Stomach (tissue), 4 donors: ENCODE data around the gene RANGRF.

Experiments
- POLR2AphosphoS5 ChIP-seq, 3 donors: sonication (generic); formaldehyde crosslinking; IDR thresholded peaks; one replicate each; pipeline ENCODE4 v1.6.1; 2016; ENCODE audit warnings: antibody characterized with exemption in 3 of 3
- TF ChIP-seq, protein P1 (sequence below), 7 experiments: fragments of 450-650 bp in 4 of 7; fragments of 200-600 bp in 3 of 7; sonication (generic) in 3 of 7; IDR thresholded peaks; one replicate each; pipeline ENCODE4 v1.5.1; 2016 to 2019; ENCODE audit warnings: antibody characterized with exemption in 7 of 7, control low read depth in 2 of 7, mild to moderate bottlenecking in 1 of 7

DNA sequence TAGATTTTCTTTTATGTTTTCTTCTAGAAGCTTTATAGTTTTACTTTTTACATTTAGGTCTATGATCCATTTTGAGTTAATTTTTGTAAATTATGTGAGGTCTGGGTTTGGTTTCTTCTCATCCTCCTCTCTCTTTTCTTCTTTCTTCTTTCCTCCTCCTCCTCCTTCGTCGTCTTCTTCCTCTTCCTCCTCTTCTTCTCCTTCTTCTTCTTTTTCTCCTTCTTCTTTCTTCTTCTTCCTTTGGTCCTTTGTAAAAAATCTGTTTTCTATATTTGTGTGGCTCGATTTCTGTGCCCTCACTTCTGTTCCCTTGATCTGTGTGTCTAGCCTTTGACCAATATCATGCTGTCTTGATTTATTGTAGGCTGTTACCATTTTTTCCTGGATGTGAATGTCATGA lies 11.8 kb downstream of the RANGRF start:
- no peak for TF ChIP-seq POLR2AphosphoS5 (IDR thresholded peaks at IDR 0.05)
- TF ChIP-seq, protein P1, sequence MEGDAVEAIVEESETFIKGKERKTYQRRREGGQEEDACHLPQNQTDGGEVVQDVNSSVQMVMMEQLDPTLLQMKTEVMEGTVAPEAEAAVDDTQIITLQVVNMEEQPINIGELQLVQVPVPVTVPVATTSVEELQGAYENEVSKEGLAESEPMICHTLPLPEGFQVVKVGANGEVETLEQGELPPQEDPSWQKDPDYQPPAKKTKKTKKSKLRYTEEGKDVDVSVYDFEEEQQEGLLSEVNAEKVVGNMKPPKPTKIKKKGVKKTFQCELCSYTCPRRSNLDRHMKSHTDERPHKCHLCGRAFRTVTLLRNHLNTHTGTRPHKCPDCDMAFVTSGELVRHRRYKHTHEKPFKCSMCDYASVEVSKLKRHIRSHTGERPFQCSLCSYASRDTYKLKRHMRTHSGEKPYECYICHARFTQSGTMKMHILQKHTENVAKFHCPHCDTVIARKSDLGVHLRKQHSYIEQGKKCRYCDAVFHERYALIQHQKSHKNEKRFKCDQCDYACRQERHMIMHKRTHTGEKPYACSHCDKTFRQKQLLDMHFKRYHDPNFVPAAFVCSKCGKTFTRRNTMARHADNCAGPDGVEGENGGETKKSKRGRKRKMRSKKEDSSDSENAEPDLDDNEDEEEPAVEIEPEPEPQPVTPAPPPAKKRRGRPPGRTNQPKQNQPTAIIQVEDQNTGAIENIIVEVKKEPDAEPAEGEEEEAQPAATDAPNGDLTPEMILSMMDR (IDR thresholded peaks at IDR 0.05), result no peak
